H1 (cell line): Measurements from ENCODE around the gene PARD6B. TPM values are rescaled to one million over a fixed set of nuclear protein-coding genes. Genes with fewer than 3 reads are reported as not detected.

Experiments used
- CTCF ChIA-PET: fragments of 300-600 bp; sonication (Branson Sonifier 250); formaldehyde crosslinking; loops from one replicate; lab custom pipeline; 2021; ENCODE audit not compliant: partially characterized antibody; lab: Charles Lee
- POLR2A ChIA-PET: fragments of 300-600 bp; sonication (Branson Sonifier 250); formaldehyde crosslinking; loops from one replicate; lab custom pipeline; 2021; ENCODE audit warnings: inconsistent platforms; ENCODE audit not compliant: partially characterized antibody; lab: Charles Lee
- DNase-seq, 2 experiments: peaks; one replicate each; pipeline versions ENCODE4 v3.0.0 to v3.0.0-alpha.2; 2010 to 2022; ENCODE audit warnings: low spot score in 2 of 2, low read depth in 1 of 2, mixed read lengths in 1 of 2
- FAIRE-seq: peaks from 2 replicates; lab custom pipeline; 2011; peaks lifted over from hg19 to GRCh38; lab: Jason Lieb, UNC
- H2AFZ ChIP-seq: 2 replicates; pipeline ENCODE4 v1.8.1; 2012; ENCODE audit warnings: low read length, inconsistent platforms
- H2AK5ac ChIP-seq: 2 replicates; pipeline ENCODE4 v1.6.1; 2013; ENCODE audit warnings: low read depth, low read length
- H2BK120ac ChIP-seq: replicated peaks from 2 replicates; pipeline ENCODE3; 2013; ENCODE audit warnings: low read depth, low read length, inconsistent platforms
- H2BK12ac ChIP-seq: 2 replicates; pipeline ENCODE4 v1.6.1; 2013; ENCODE audit warnings: low read depth, low read length
- H2BK15ac ChIP-seq: 2 replicates; pipeline ENCODE4 v1.6.1; 2013; ENCODE audit warnings: low read length
- H2BK20ac ChIP-seq: 2 replicates; pipeline ENCODE4 v1.6.1; 2013; ENCODE audit warnings: low read length
- H2BK5ac ChIP-seq: 2 replicates; pipeline ENCODE4 v1.6.1; 2013; ENCODE audit warnings: low read depth, low read length
- H3K14ac ChIP-seq: 2 replicates; pipeline ENCODE4 v1.6.1; 2013; ENCODE audit warnings: inconsistent platforms; ENCODE audit not compliant: insufficient read length
- H3K18ac ChIP-seq: 2 replicates; pipeline ENCODE4 v1.6.1; 2013; ENCODE audit warnings: low read length; ENCODE audit errors: extremely low read depth
- H3K23ac ChIP-seq: 2 replicates; pipeline ENCODE4 v1.6.1; 2013; ENCODE audit warnings: inconsistent platforms; ENCODE audit not compliant: insufficient read length
- H3K23me2 ChIP-seq: 2 replicates; pipeline ENCODE4 v1.6.1; 2013; ENCODE audit warnings: low read depth, low read length
- H3K27ac ChIP-seq: 2 replicates; pipeline ENCODE4 v1.6.1; 2011; ENCODE audit warnings: low read depth, low read length, inconsistent platforms
- H3K27me3 ChIP-seq, 4 experiments: replicated peaks in 1 of 4; 1 replicate in 1 of 4; 2 replicates in 3 of 4; pipeline versions ENCODE4 v1.6.1 to v1.8.1; 2011 to 2013; ENCODE audit warnings: low read length in 3 of 4, mild to moderate bottlenecking in 3 of 4, inconsistent platforms in 2 of 4, mixed read lengths in 2 of 4, moderate library complexity in 1 of 4; ENCODE audit not compliant: control insufficient read depth in 3 of 4, insufficient read depth in 3 of 4; ENCODE audit errors: extremely low read depth in 1 of 4
- H3K36me3 ChIP-seq, 4 experiments: 2 replicates each; pipeline versions ENCODE4 v1.6.1 to v1.8.1; 2011 to 2013; ENCODE audit warnings: mild to moderate bottlenecking in 4 of 4, low read length in 3 of 4, moderate library complexity in 2 of 4, control low read depth in 1 of 4, inconsistent platforms in 1 of 4; ENCODE audit not compliant: insufficient read depth in 4 of 4, control insufficient read depth in 2 of 4
- H3K4ac ChIP-seq: replicated peaks from 2 replicates; pipeline ENCODE3; 2013; ENCODE audit warnings: low read length, low read depth, mixed read lengths, inconsistent platforms; ENCODE audit not compliant: insufficient read length
- H3K4me1 ChIP-seq, 4 experiments: replicated peaks in 1 of 4; 1 replicate in 1 of 4; 2 replicates in 3 of 4; pipeline versions ENCODE4 v1.6.1 to v1.8.1; 2011 to 2013; ENCODE audit warnings: low read length in 3 of 4, inconsistent platforms in 2 of 4, mixed read lengths in 1 of 4; ENCODE audit not compliant: insufficient read depth in 4 of 4, control insufficient read depth in 3 of 4
- H3K4me2 ChIP-seq, 2 experiments: 2 replicates each; pipeline versions ENCODE4 v1.6.1 to v1.8.1; 2011 to 2013; ENCODE audit warnings: low read depth in 2 of 2, low read length in 2 of 2, control low read depth in 1 of 2, inconsistent platforms in 1 of 2, mild to moderate bottlenecking in 1 of 2; ENCODE audit not compliant: insufficient read depth in 1 of 2
- H3K4me3 ChIP-seq, 4 experiments: fragments of 200-600, 300-600 bp in 1 of 4; sonication (generic), shearing (Covaris generic), sonication (Bioruptor Twin) in 1 of 4; 2 replicates each; pipeline versions ENCODE4 v1.5.1 to v1.8.1; 2011 to 2016; ENCODE audit warnings: low read length in 4 of 4, low read depth in 3 of 4, control low read depth in 2 of 4, inconsistent platforms in 2 of 4, mild to moderate bottlenecking in 2 of 4, mixed read lengths in 1 of 4, moderate library complexity in 1 of 4; ENCODE audit not compliant: insufficient read depth in 2 of 4; ENCODE audit errors: extremely low read depth in 1 of 4
- H3K56ac ChIP-seq: replicated peaks from 2 replicates; pipeline ENCODE3; 2013; ENCODE audit warnings: low read depth, mild to moderate bottlenecking, mixed read lengths, low read length, inconsistent platforms; ENCODE audit not compliant: insufficient read length
- H3K79me1 ChIP-seq: 2 replicates; pipeline ENCODE4 v1.6.1; 2013; ENCODE audit warnings: low read depth, low read length, control low read depth
- H3K79me2 ChIP-seq, 2 experiments: 2 replicates each; pipeline versions ENCODE4 v1.6.1 to v1.8.1; 2012 to 2013; ENCODE audit warnings: low read length in 2 of 2, mild to moderate bottlenecking in 2 of 2, inconsistent platforms in 1 of 2; ENCODE audit not compliant: insufficient read depth in 2 of 2, control insufficient read depth in 1 of 2
- H3K9ac ChIP-seq, 4 experiments: replicated peaks in 1 of 4; 1 replicate in 1 of 4; 2 replicates in 3 of 4; pipeline versions ENCODE4 v1.6.1 to v1.8.1; 2011 to 2013; ENCODE audit warnings: low read depth in 3 of 4, low read length in 3 of 4, control low read depth in 2 of 4, mild to moderate bottlenecking in 2 of 4, moderate library complexity in 2 of 4, inconsistent platforms in 1 of 4; ENCODE audit errors: extremely low read depth in 1 of 4
- H3K9me3 ChIP-seq, 2 experiments: 2 replicates each; pipeline versions ENCODE4 v1.6.1 to v1.8.1; 2012 to 2013; ENCODE audit warnings: mild to moderate bottlenecking in 2 of 2, moderate library complexity in 2 of 2, control low read depth in 1 of 2, inconsistent platforms in 1 of 2, low read depth in 1 of 2, low read length in 1 of 2, mixed read lengths in 1 of 2; ENCODE audit not compliant: insufficient read depth in 2 of 2
- H4K20me1 ChIP-seq, 2 experiments: replicated peaks in 1 of 2; 2 replicates each; pipeline versions ENCODE3 to v1.8.1; 2011 to 2013; ENCODE audit warnings: inconsistent platforms in 2 of 2, low read length in 2 of 2, mild to moderate bottlenecking in 1 of 2; ENCODE audit not compliant: insufficient read depth in 2 of 2, control insufficient read depth in 1 of 2
- H4K5ac ChIP-seq: 2 replicates; pipeline ENCODE4 v1.6.1; 2013; ENCODE audit warnings: low read length, low read depth, mixed read lengths, inconsistent platforms; ENCODE audit not compliant: insufficient read length
- H4K8ac ChIP-seq: 2 replicates; pipeline ENCODE4 v1.8.0; 2013; ENCODE audit warnings: mild to moderate bottlenecking, moderate library complexity, low read length, inconsistent platforms; ENCODE audit not compliant: insufficient read depth; ENCODE audit errors: extremely low read depth
- H4K91ac ChIP-seq: replicated peaks from 2 replicates; pipeline ENCODE3; 2013; ENCODE audit warnings: low read length, mixed read lengths, inconsistent platforms; ENCODE audit not compliant: insufficient read length
- POLR2AphosphoS5 ChIP-seq: IDR thresholded peaks from 2 replicates; pipeline ENCODE4 v1.6.1; 2011; ENCODE audit warnings: low read depth, low read length
- WGBS, 2 experiments: shearing (Covaris generic) in 1 of 2; methylation state at CpG; one replicate each; pipeline versions ENCODE4 v1.1.6 to v1.1.7; 2013 to 2015; ENCODE audit warnings: low lambda C conversion rate in 2 of 2, mixed read lengths in 2 of 2, inconsistent platforms in 1 of 2, low coverage in 1 of 2, missing lambda C conversion rate in 1 of 2; ENCODE audit not compliant: insufficient replicate concordance in 2 of 2, insufficient coverage in 1 of 2, insufficient read length in 1 of 2; ENCODE audit errors: extremely low coverage in 1 of 2, missing lambda C conversion rate in 1 of 2; 5-methylcytosine and 5-hydroxymethylcytosine counted together
- polyA plus RNA-seq, 7 experiments: library from polyadenylated mRNA; depleted of rRNA in 3 of 7; stranded (reverse) in 5 of 7; unstranded in 2 of 7; fragments of >200 nt in 5 of 7; fragments of 200-250 nt in 2 of 7; gene quantifications; 1 replicate in 5 of 7; 2 replicates in 1 of 7; 4 replicates in 1 of 7; pipeline versions ENCODE4 v1.2.1 to v1.2.3, GENCODE V29; 2011 to 2013; ENCODE audit warnings: missing spikeins in 2 of 7, mixed read lengths in 2 of 7
- total RNA-seq: library from RNA; stranded (reverse); fragmentation: NEBNext Ultra II Directional; extraction: Animal tissue kit (Norgen Biotek cat#: 25700); gene quantifications from 2 replicates; pipeline ENCODE4 v1.2.1, GENCODE V29; 2021

The PARD6B gene
- total and polyA plus RNA-seq, 2 of the 8 experiments (the other 6 are each of a cell fraction or from before 2014, with no cell fraction given), result 5.2 to 34.1 TPM

- Histone ChIP-seq H2BK120ac (no peak overlapping the region), H3K27me3 (no peaks in the 10 kb centered on the region), H3K4ac (no peak overlapping the region), H3K18ac (no peak overlapping the region), H3K9ac (no peak overlapping the region), H3K79me2 (no peaks in the 10 kb centered on the region), H4K20me1 (no peaks in the 10 kb centered on the region), H2BK15ac (no peak overlapping the region), H3K27ac (no peak overlapping the region), H3K4me2 (no peak overlapping the region), H3K36me3 (no peaks in the 10 kb centered on the region), H3K14ac (no peak overlapping the region), H3K4me1 (peaks cover 0 to 6% (median 4%) of the 10 kb centered on the region in 4 experiments; a peak in 4 of 7 replicates), H2BK5ac (no peak overlapping the region), H2BK20ac (no peak overlapping the region), H3K9me3 (no peaks in the 10 kb centered on the region), H3K23me2 (no peaks in the 10 kb centered on the region; the same call in 1 of the 2 replicates), H2BK12ac (no peak overlapping the region), H2AFZ (no peak overlapping the region), H3K4me3 (no peak overlapping the region), H3K23ac (no peak overlapping the region), H3K79me1 (no peaks in the 10 kb centered on the region), H4K91ac (no peak overlapping the region), H4K8ac (no peak overlapping the region), H2AK5ac (no peak overlapping the region), H4K5ac (no peak overlapping the region), H3K56ac (no peak overlapping the region)
- FAIRE-seq (no peak), DNase-seq (no peak)
- ChIA-PET CTCF (interaction anchor here (0.9 to 3.3 kb wide), 4 partner anchors 15 to 96 kb away, joined by 4 to 16 read pairs (median 5); no protein-coding TSS in a partner anchor), POLR2A (no interaction called here)
- no peak for TF ChIP-seq POLR2AphosphoS5
- WGBS, 2 experiments, result 87% methylated on average over 10 of the region's 10 CpGs; no CpG with 5 or more reads in 1 of the 2 experiments
Measured at GRCh38 chr20:50722424-50723155, 8.8 kb upstream of the PARD6B start.
